HEK293 (cell line): ENCODE results near the gene GABRA5.

Experiments
- BCL11A ChIP-seq: fragments of 450-650 bp; formaldehyde crosslinking; IDR thresholded peaks from 2 replicates; pipeline ENCODE4 v1.5.1; 2016; ENCODE audit warnings: low read depth, missing biosample characterization, missing genetic modification characterization
- CTCF ChIP-seq: fragments of 450-650 bp; formaldehyde crosslinking; IDR thresholded peaks from 2 replicates; pipeline ENCODE4 v1.5.1; 2016; ENCODE audit warnings: missing biosample characterization, missing genetic modification characterization
- HOXC10 ChIP-seq: sonication (generic); formaldehyde crosslinking; IDR thresholded peaks from 2 replicates; pipeline ENCODE4 v1.8.1; 2023; ENCODE audit warnings: mild to moderate bottlenecking, missing genetic modification reagents
- REST ChIP-seq: fragments of 450-650 bp; formaldehyde crosslinking; IDR thresholded peaks from 2 replicates; pipeline ENCODE4 v1.5.1; 2016; ENCODE audit warnings: missing biosample characterization, missing genetic modification characterization
- SP2 ChIP-seq: fragments of 450-650 bp; formaldehyde crosslinking; IDR thresholded peaks from 2 replicates; pipeline ENCODE4 v1.5.1; 2016; ENCODE audit warnings: missing biosample characterization, missing genetic modification characterization
- ZBTB26 ChIP-seq: fragments of 450-650 bp; formaldehyde crosslinking; optimal IDR thresholded peaks from 2 replicates; pipeline ENCODE3; 2016; ENCODE audit warnings: missing biosample characterization, mild to moderate bottlenecking, missing genetic modification characterization
- ZFP3 ChIP-seq: fragments of 450-650 bp; formaldehyde crosslinking; IDR thresholded peaks from 2 replicates; pipeline ENCODE4 v1.5.1; 2016; ENCODE audit warnings: low read depth, missing biosample characterization, missing genetic modification characterization
- ZFP37 ChIP-seq: fragments of 450-650 bp; formaldehyde crosslinking; IDR thresholded peaks from 2 replicates; pipeline ENCODE4 v1.5.1; 2016; ENCODE audit warnings: missing biosample characterization, missing genetic modification characterization
- ZNF174 ChIP-seq: fragments of 450-650 bp; formaldehyde crosslinking; IDR thresholded peaks from 2 replicates; pipeline ENCODE4 v1.5.0; 2017; ENCODE audit warnings: missing biosample characterization, mild to moderate bottlenecking, missing genetic modification characterization
- ZNF23 ChIP-seq: fragments of 450-650 bp; formaldehyde crosslinking; IDR thresholded peaks from 2 replicates; pipeline ENCODE4 v1.5.1; 2016; ENCODE audit warnings: missing biosample characterization, missing genetic modification characterization, borderline replicate concordance
- ZNF398 ChIP-seq: fragments of 450-650 bp; formaldehyde crosslinking; IDR thresholded peaks from 2 replicates; pipeline ENCODE4 v1.5.1; 2017; ENCODE audit warnings: missing biosample characterization, missing genetic modification characterization
- ZNF561 ChIP-seq: fragments of 450-650 bp; IDR thresholded peaks from 2 replicates; pipeline ENCODE4 v1.5.1; 2018; ENCODE audit warnings: missing biosample characterization, missing genetic modification characterization, borderline replicate concordance
- TF ChIP-seq, protein P1 (sequence below): sonication (generic); formaldehyde crosslinking; IDR thresholded peaks from 2 replicates; pipeline ENCODE4 v1.8.1; 2022; ENCODE audit warnings: mild to moderate bottlenecking, moderate library complexity, missing genetic modification reagents
- TF ChIP-seq, protein P2 (sequence below): fragments of 450-650 bp; formaldehyde crosslinking; IDR thresholded peaks from 2 replicates; pipeline ENCODE4 v1.5.1; 2016; ENCODE audit warnings: missing biosample characterization, missing genetic modification characterization, borderline replicate concordance

DNA sequence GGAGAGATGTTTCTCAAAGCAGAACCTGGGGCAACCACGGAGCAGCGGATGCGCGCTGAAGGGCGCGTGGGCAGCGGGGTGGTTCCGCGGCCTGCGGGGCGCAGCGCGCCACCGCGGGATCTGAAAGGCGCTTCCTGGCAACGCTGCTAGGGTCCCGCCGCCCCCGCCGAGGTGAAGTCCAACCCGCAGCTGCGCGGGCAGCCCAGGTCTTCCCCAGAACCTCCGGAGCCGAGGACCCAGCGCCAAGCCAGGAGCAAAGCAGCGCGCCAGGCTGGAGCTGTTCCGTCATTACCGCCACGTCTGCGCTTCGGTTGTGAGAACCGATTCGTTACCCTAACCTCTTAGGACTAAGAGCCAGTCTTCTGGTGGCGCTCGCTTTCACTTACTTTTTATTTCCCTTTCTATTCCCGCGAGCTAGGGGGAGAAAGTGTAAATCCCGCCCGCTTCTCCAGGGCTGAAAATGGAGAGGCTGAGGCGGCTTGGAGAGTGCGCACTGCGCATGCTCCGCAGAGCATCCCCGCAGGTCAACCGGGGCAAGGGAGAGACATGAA, 100.9 kb downstream of the GABRA5 start:
- TF ChIP-seq ZFP37 = no peak
- TF ChIP-seq ZNF561 (tag by site-specific recombination) = no peak
- TF ChIP-seq REST (tag by site-specific recombination) = no peak
- TF ChIP-seq, protein P1, sequence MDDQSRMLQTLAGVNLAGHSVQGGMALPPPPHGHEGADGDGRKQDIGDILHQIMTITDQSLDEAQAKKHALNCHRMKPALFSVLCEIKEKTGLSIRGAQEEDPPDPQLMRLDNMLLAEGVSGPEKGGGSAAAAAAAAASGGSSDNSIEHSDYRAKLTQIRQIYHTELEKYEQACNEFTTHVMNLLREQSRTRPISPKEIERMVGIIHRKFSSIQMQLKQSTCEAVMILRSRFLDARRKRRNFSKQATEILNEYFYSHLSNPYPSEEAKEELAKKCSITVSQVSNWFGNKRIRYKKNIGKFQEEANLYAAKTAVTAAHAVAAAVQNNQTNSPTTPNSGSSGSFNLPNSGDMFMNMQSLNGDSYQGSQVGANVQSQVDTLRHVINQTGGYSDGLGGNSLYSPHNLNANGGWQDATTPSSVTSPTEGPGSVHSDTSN = no peak
- no peak for TF ChIP-seq CTCF (tag by site-specific recombination)
- TF ChIP-seq HOXC10 = no peak
- TF ChIP-seq ZBTB26 (tag by site-specific recombination) = no peak
- TF ChIP-seq ZNF23 (tag by site-specific recombination) = no peak
- TF ChIP-seq ZNF174 (tag by site-specific recombination) = no peak
- TF ChIP-seq, protein P2, sequence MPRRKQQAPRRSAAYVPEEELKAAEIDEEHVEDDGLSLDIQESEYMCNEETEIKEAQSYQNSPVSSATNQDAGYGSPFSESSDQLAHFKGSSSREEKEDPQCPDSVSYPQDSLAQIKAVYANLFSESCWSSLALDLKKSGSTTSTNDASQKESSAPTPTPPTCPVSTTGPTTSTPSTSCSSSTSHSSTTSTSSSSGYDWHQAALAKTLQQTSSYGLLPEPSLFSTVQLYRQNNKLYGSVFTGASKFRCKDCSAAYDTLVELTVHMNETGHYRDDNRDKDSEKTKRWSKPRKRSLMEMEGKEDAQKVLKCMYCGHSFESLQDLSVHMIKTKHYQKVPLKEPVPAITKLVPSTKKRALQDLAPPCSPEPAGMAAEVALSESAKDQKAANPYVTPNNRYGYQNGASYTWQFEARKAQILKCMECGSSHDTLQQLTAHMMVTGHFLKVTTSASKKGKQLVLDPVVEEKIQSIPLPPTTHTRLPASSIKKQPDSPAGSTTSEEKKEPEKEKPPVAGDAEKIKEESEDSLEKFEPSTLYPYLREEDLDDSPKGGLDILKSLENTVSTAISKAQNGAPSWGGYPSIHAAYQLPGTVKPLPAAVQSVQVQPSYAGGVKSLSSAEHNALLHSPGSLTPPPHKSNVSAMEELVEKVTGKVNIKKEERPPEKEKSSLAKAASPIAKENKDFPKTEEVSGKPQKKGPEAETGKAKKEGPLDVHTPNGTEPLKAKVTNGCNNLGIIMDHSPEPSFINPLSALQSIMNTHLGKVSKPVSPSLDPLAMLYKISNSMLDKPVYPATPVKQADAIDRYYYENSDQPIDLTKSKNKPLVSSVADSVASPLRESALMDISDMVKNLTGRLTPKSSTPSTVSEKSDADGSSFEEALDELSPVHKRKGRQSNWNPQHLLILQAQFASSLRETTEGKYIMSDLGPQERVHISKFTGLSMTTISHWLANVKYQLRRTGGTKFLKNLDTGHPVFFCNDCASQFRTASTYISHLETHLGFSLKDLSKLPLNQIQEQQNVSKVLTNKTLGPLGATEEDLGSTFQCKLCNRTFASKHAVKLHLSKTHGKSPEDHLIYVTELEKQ = no peak
- TF ChIP-seq ZNF398 = no peak
- TF ChIP-seq SP2 (tag by site-specific recombination) = no peak
- TF ChIP-seq BCL11A (tag by site-specific recombination) = no peak
- TF ChIP-seq ZFP3 (tag by site-specific recombination) = no peak
